Measurements from ENCODE around the gene CAV2.

CAV2 gene

DNA sequence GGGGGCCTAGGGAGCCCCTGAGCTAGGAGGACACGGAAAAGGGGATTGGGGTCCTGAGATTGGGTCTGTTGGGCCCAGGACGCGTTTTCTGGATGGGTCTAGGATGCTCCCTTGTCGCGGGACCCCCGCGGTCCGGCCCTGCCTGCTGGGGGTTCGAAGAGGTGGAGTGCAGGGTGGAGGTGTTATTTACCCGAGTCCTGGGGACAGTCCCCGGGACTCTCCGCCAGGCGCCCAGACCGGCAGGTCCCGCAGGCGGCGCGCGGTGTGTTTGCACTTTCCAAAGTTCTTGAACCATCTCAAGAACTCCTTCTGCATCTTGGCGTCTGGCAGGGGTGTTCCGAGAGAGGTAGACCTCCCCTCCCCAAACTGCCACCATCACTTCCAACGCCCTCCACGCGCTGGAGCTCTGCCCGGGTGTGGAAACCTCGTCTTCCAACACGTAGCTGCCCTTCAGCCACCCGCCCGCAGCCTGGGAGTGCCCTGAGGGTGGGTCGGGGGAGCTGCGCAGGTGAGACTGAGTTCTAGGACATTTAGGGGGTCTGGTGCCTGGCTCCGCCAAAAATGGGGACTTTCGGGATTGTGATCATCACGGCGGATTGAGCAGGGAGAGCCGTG is 25.9 kb downstream of the CAV2 start:
- no peak for DNase-seq

DNA sequence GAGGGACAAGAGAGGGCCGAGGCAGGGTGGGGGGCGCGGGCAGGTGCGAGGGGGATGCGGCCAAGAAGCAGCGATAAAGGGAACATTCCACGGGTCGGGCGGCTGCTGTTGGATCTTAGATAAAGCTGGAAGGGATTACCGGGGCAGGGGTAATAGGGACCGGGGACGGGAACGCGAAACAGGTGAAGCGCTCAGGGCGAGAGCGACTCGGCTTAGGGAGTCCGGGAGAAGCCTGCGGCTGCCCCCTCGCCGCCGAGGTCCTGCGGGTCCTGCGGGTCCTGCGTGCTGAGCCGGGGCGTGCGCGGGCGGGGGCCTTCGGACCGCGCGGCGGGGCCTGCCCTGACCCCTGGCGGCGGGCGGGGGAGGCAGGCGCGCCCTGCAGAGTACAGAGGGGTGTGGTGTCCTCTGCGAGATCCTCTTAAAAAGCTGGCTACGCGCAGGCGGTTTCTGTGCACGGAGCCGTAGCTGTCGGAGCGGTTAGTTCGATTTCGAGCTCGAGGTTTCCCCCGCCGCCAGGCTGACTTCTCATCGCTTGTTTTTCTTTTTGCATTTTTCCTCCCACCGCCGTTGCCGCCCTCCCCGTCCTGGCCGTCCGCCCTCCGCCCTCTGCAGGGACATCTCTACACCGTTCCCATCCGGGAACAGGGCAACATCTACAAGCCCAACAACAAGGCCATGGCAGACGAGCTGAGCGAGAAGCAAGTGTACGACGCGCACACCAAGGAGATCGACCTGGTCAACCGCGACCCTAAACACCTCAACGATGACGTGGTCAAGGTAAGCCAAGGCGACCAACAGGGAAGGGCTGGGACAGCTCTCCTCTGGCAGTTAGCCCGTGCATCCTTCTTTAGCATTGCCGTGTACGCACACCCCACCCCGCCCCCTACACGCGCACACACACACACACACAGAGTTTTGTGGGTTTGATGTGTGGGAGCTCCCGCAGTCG is 26.6 kb downstream of the CAV2 start:
- no peak for DNase-seq

DNA sequence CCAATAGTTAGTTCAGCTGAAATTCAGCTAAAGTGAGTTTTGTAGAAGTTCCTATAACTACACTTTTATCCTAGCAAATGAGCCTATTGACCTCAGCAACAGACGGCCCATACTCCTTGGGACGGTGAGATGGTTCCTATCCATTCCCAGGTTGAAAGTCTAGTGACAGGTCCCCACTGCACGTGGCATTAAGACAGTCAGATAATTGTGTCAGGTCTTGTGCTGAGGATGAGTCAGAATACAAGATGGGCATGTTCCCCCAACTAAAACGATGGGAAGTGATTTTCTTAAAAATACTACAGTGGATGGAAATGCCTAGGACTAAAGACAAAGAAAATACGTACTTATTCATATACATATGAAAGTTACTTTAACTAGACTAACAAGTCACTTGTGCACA is 27.4 kb downstream of the CAV2 start:
- no peak for DNase-seq

DNA sequence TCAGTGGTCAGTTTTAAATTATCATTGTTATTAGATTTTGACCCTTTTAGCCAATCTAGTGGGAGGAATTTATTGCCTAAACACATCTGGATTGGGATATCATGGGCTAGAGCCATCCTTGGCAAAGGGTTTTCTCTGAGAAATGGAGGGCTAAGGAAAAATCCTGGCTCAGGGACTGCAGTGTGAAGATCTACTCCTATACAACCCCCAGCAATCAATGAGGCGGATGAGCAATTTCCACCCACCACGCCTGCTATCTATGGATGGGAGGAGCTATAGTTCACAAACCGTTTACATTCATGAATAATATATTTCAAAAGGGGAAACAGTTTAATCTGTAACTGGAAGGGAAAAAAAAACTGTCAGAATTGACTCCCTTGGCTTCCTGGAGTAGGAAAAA is 28.0 kb downstream of the CAV2 start:
- no peak for DNase-seq

DNA sequence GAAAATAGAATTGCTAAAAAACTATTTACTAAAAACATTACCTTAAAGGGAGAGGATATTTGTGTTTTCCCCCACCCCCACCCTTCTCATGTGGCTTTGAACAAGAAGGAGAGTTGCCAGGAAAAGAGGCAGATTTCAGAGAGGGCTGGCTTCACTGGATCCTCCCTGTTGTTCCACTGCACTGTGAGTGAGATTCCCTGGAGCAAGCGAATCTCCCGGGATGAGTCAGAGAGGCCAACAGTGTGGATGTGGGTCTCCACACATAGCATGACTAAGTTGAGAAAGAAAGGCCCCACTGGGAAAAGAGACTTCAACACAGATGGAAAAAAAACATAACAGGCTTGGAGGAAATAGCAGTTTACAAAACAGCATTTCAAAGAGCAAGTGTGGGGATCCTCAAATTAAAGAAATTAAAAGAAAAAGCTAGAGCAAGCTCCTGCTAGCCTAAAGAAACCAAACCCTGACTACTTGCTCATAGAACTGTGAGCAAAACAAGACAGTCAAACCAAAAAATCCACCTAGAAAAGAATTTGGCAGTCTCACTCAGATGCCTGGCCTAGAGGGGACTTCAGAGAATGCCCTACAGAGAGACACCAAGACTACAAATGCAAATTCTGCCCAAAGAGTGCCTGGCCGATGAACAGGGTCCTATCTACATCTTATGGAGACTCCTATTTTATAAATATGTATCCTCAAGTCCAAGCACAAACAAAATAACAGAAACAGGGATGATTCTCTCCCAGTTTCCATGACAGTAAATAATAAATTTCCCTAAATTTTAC is 28.7 kb downstream of the CAV2 start:
- no peak for DNase-seq

DNA sequence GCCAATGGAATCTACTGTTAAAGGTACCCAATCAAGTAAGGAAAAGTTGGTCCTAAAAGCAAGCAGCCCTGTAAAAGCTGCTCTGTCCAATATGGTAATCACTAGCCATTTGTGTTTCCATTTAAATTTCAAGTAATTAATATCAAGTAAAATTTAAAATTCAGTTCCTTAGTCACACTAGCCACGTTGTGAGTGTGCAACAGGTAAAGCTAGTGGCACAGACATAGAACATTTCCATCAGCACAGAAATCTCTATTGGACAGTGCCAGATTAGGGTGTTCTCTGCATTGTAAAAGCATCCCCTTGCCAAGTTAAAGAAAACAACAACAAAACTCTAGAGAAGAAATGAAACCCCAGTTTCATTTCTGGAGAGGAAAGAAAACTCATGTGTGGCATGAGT is 29.7 kb downstream of the CAV2 start:
- no peak for DNase-seq

DNA sequence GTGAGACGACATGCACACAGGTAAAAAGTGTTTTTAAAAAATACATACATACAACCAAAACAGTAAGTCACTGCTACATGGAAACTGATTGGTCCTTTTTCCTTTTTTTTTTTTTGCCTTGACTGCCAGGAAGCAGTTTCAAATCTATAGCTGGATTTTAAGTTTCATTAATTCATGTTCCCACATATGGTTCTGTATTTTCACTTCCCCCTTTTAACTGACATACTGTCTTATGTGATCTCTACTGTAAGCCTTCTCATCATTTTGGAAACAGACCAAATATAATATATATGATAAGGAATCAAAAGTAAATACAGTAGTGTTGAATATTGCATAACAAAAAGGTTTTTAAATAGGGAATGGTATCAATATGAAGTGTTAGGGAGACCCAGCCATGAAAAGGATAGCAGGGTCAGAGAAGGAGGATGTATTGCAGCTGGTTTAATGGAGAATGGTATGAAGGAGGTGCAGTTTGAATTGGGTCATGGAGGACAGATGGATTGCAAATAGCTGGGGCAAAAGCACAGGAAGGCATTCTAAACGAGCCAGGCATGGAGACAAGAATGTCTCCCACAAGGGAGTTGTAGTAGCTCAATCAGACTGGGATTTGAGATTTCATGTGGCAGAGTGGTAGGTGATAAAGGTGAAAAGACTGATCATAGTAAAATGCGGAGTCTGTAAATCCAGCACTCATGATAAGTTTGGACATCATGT is 30.7 kb downstream of the CAV2 start:
- no peak for DNase-seq

DNA sequence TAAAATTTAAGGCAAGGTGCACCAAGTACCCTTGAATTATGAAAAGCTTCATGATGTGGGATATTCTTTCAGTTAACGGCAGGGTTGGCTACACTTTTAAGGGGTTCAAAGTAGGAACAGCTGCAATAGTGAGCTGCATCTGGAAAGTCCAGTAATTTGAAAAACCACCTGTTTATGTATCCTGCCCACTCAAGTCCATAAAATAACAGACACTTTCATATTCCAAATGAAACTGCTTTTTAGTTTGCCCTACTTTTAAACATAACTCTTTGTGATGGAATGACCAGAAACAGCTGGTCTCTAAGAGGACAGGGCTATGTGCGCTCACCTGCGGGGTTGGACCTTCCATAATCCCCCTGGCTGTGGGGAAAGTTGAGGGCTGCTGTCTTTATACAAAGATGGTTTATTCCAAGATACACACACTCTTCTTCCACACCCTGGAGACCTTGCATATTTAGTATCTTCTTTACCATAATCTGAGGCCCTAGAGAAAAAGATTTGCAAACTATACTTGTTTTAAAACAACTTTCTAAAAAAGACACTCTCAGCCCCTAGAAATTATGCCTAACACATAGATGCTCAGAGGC is 32.7 kb downstream of the CAV2 start:
- DNase-seq: no peak

DNA sequence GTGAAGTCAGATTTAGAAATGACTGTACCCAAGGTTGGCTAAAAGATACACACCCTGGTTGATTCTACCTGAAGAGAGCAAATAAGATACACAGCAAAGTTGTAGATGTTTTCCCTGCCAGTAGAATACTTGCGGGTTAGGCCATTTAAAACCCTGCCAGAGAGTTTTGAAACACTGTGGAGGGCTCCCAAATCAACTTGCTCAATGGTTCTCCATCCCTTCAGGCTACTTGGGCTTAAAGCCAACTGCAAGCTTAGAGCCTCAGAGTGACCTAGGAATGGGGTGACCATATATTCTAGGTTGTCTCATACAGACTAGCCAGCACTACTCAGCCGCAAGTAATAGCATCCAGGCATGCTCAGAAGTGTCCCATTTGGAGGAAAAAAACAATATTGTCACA is 35.3 kb downstream of the CAV2 start:
- no peak for DNase-seq

DNA sequence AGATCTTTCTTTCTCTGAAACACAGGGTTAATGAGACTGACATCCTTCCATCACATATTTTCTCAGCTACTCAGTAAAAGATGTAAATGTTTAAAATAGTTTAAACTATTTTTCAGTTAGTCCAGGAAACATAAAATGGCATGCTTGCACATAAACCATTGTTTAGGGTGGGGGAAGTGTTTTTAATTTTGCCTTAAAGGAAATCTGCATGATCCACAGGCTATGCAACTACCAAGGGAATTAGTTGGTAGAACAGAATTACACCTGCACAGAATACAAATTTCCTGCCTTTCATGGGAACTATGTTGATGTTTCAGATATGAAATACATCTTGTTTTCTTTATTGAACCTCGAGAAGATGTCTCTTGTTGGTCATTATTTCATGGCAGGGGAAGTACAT is 35.9 kb downstream of the CAV2 start:
- DNase-seq: no peak

DNA sequence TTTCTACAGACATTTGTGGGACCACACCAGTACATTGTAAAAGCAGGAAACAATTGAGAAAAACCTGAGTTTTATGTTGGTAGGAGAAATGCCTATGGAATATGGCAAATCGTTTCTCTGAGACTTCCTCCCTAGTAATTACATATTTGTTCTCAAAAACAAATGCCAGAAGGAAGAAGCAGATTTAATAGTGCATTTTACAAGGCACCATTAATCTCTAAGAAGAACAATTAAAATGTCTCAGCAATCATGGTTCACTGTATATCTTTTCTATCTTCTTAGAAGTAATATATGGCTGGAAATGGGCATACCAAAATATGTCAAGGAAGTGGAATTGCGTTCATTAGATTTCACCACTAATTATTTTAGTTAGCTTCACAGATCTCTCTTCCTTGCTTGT is 38.6 kb downstream of the CAV2 start:
- DNase-seq: no peak

DNA sequence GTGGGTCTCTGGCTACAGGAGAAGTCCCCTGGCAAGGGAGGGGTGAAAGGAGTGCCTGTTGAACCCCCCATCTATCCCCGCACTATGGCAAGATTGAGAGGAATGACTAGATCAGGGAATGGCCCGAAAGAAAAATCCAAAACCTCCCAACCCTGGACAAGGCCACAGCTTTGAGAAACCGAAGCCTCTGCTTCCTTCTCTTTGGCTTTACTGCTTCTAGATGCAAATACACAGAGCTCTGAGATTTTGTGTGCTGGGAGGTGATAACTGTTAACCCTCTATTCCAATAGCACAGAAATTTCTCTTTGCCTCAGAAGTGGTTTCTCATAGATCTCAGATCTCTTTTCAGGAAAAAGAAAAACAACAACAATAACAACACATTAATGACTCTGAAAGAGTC is 40.3 kb downstream of the CAV2 start:
- DNase-seq: no peak

DNA sequence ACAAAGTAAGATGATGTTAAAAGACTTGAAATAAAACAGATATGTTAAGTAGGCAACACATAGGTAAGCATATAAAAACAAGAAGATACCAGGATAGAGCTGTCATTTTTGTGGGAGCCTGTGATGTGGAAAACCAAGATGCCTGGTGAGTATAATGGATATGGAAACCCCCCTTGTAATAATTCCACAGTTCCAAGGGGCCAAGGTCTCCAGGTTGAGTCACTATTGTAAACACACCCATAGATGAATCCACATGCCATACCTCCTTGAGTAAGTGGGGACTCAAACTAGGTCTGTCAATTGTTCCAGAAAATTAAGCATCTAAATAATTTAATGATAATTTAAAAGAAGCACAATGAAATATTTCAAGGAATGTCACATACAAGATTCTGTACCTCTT is 41.2 kb downstream of the CAV2 start:
- no peak for DNase-seq

DNA sequence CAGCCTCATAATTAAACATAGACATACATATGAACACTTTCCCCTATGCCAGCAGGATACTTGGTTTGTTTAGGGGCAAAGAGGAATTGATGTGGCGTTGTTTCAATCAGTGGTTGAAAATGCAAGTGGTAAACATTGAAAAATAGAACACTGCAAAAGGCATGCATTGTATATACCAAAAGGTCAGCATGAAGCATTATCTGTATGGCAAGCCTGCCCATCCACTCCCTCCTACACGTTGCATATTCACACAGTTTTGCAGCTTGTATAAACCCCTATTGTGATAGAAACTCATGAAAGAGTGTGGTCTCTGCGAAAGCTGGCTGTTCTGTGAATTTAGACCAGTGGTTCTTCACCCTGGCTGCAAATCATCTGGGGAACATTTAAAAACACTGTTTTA is 42.4 kb downstream of the CAV2 start:
- no peak for DNase-seq

DNA sequence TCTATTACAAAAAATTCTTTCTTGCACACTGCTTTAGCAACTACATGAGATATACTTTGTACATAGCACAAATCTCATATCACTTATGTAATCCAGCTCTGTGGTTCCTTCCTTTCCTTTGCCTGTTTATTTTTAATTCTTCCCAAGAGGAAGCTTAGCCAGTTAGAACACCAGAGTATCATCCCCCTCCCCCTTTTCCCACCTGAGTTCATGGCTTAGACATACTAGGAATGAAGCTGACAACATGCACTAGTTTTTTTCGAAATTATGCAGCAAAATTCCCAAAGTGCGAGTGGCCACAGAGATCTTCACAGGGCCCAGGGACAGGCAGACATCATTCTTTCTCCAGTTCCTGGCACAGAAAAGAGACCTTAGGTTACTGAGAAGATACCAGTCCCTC is 43.1 kb downstream of the CAV2 start:
- DNase-seq: no peak

DNA sequence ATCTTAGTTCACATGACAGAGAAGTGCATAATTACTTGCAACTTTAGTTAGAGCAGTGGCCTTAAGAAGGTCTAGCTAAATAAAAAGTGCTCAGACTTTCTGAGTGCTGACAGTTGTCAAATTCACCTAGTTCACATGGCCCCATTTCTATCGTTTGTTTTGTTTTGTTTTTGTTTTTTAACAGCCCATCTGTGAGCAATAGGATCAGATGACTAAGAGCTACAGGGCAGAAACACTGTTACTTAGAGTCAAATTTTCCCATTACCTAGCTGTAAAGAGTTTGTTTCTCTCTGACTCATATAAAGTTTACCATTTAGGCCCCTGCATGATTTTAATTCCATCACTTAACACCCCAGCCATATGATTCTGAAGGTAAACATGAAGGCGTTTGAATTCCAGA is 44.1 kb downstream of the CAV2 start:
- no peak for DNase-seq

DNA sequence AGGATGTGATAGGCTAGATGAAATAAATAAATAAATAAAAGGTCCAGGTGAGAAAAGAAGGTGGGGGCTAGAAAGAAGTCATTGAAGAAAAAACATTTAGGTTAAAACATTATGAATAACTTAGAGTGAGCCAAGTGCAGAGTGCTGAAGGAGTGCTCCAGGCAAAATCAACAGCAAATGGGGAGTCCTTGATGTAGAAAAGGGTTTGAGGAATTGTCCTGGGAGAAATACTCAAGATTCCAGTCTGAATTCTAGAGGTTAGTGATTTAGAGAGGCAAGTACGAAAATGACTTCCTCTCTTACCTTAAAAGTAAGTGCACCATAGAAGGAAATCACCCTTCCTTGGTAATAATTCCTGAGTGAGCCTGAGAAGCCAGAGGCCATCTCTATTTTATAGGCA is 44.9 kb downstream of the CAV2 start:
- no peak for DNase-seq

DNA sequence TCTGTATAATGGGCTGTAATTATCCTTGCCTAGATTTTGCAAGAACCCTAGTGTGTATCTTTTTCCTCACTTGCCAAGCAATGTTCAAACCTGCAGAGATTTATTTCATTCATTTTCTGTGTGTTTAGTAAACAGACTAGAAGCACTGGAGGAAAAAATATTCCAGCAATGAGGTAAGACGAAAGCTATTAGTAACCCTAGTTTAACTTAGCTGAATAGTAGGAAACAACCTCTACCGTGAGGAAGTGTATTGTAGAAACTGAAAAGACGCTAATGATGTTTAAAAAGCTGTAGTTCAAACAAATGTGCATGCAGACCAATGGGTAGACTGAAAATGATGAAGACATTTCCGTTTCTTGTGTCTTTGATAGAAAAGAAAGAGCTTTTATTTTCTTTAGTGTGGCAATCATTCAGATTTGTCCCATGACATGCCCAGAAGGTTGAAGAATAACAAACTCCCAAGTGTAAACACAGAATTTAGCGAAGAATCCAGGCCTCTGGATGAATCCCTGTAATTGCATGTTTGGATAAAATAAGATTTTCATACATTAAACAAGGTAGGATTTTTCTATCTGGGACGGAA is 46.0 kb downstream of the CAV2 start:
- DNase-seq: no peak

DNA sequence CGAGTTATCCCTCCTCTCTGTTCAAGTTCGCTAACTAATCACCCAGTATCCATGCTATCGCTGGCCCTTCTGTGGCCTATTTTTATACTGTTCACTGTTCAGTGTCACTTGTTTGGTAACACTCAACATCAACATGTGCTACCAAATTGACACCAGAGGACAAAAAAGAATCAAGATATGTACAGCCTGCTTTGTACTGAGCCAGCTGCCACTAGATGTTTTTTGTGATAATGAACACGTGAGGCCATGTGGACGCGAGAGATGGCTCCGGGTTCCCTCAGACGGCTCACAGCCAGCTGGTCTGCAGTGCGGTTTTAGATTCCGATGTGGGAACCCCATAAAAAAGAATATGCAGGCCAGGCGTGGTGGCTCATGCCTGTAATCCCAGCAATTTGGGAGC is 46.5 kb downstream of the CAV2 start:
- no peak for DNase-seq

DNA sequence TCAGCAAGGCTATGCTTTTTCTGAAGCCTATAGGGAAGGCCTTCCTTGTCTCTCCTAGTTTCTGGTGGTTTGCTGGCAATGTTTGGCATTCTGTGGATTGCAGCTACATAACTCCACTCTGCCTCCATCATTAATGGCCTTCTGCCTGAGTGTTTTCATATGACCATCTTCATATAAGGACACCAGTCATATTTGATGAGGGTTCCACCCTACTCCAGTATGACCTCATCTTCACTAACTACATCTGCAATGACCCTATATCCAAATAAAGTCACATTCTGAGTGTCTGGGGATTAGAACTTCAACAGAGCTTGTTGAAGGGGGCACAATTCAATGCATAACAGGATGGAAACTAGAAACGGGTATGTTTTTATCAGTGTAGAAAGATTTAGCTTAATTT is 47.4 kb downstream of the CAV2 start:
- DNase-seq: no peak

DNA sequence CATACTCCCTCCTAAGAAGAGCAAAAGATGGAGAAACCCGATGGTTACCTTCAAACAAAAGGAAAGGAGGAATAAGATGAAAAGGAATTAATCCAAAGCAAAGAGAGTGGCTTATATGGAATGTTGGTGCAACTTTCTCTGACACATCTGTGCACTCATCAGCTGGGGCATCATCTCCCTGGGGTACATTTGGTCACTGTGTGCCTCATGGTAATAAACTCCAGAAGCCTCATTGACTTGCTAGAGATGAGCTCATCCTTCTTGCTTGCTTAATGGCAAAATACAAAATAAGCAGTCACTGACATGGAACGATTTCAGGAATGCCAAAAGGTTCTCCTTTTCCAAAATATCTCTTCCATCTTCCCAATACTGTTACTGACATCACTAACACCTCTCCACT is 47.8 kb downstream of the CAV2 start:
- no peak for DNase-seq

DNA sequence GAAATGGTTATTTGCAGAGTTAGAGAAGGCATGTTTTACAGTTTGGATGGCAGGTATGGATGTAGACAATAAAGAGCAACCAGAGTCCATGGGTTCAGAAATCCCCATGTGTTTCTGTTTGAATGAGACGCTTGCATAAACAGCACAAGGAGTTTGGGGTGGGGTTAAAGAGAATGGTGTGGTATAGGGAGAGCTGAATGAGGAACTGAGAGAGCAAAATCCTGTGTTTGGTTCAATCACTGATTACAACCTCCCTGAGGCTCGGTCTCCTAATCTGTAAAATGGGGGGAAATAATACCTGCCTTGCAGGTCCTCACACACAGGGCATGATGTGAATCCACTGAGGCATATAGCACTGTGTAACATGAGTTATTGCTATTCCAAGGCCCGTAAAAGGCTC is 49.0 kb downstream of the CAV2 start:
- no peak for DNase-seq

DNA sequence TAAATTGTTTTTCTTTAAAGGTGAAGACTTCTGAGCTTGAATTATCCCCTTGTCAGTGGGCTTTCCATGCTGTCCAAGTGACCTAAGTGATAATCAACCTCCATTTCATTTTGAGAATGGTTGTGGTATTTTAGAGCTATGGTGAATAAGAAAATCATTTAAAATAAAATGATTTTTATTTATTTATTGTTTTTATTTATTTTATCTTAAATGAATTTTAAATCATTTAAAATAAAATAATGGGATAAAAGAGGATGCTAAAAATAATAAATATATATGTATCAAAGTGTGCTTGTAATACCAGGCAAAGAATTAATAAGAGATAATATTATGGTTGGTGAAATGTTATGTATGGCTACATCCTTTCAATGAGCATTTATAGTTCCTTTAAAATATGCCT is 49.8 kb downstream of the CAV2 start:
- no peak for DNase-seq

All from NCI-H2171 (cell line).